HG02884 (cell line): ENCODE measurements around the gene CADPS.

ENCODE experiments used
- ATAC-seq: cut with Tn5 transposase; IDR thresholded peaks from one replicate; pipeline ENCODE4 v1.9.1; 2021; ENCODE audit warnings: mild to moderate bottlenecking, moderate library complexity; ENCODE audit not compliant: unreplicated experiment

The CADPS gene

GRCh38 chr3:62566022-62566557, 309.1 kb downstream of the CADPS start:
- ATAC-seq = no peak

- ATAC-seq = no peak
Observed at GRCh38 chr3:62562596-62562995, 312.6 kb downstream of the CADPS start.

GRCh38 chr3:62562017-62562416, 313.2 kb downstream of the CADPS start:
- no peak for ATAC-seq

- ATAC-seq = no peak
Observed at GRCh38 chr3:62559831-62560445, 315.3 kb downstream of the CADPS start.

- ATAC-seq = no peak
Observed at GRCh38 chr3:62558549-62559112, 316.6 kb downstream of the CADPS start.

GRCh38 chr3:62557983-62558382, 317.2 kb downstream of the CADPS start:
- ATAC-seq = no peak

GRCh38 chr3:62557450-62557849, 317.8 kb downstream of the CADPS start:
- ATAC-seq = no peak

- ATAC-seq = no peak
Observed at GRCh38 chr3:62556121-62556815, 318.9 kb downstream of the CADPS start.

- no peak for ATAC-seq
Observed at GRCh38 chr3:62554264-62554799, 320.9 kb downstream of the CADPS start.

- no peak for ATAC-seq
Observed at GRCh38 chr3:62553811-62554210, 321.4 kb downstream of the CADPS start.

- no peak for ATAC-seq
Observed at GRCh38 chr3:62551556-62551955, 323.7 kb downstream of the CADPS start.

- no peak for ATAC-seq
Observed at GRCh38 chr3:62550439-62550838, 324.8 kb downstream of the CADPS start.

- no peak for ATAC-seq
Observed at GRCh38 chr3:62548528-62549205, 326.5 kb downstream of the CADPS start.

GRCh38 chr3:62546266-62546665, 328.9 kb downstream of the CADPS start:
- ATAC-seq = no peak

- no peak for ATAC-seq
Observed at GRCh38 chr3:62542185-62542584, 333.0 kb downstream of the CADPS start.

GRCh38 chr3:62539762-62540161, 335.5 kb downstream of the CADPS start:
- ATAC-seq = no peak

- no peak for ATAC-seq
Observed at GRCh38 chr3:62538691-62539356, 336.4 kb downstream of the CADPS start.

- no peak for ATAC-seq
Observed at GRCh38 chr3:62534326-62534725, 340.9 kb downstream of the CADPS start.

- ATAC-seq = no peak
Observed at GRCh38 chr3:62532796-62533195, 342.4 kb downstream of the CADPS start.

- no peak for ATAC-seq
Observed at GRCh38 chr3:62531981-62532380, 343.2 kb downstream of the CADPS start.

- no peak for ATAC-seq
Observed at GRCh38 chr3:62531493-62531892, 343.7 kb downstream of the CADPS start.
